GM18861 (cell line): ENCODE results near the gene ARF3.
"Not testable (repeated sequence)": the region's sequence is repeated elsewhere in the genome, so short reads cannot be mapped to it uniquely, and the experiment has no call there.

Experiments used
- ATAC-seq: cut with Tn5 transposase; IDR thresholded peaks from one replicate; pipeline ENCODE4 v1.9.1; 2021; ENCODE audit not compliant: unreplicated experiment

ARF3 gene

GRCh38 chr12:48932878-48933277, 24.4 kb downstream of the ARF3 start:
- ATAC-seq = no peak

DNA sequence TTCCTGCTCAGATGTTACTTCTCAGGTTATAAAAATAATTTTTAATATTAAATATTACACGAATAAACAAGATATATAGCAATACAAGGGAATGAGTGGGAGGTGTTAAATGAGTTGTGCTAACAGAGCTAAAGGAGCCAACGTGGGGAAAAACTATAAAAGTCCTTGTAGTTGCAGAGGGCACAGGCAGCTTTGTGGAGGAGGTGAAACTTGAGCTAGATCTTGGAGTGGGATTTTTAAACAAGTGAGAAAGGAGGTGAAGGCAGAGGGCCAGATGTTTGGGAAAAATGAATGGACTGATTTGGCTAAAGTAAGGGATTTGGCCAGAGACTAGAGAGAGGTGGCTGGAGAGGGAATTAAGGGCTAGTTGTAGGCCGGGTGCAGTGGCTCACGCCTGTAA, 26.8 kb downstream of the ARF3 start:
- no peak for ATAC-seq

- ATAC-seq = no peak
These were observed 27.7 kb downstream of the ARF3 start for GRCh38 chr12:48929551-48929950.

GRCh38 chr12:48927261-48927660, 30.0 kb downstream of the ARF3 start:
- no peak for ATAC-seq

GRCh38 chr12:48925304-48926011, 31.8 kb downstream of the ARF3 start, which contains the start of gene FKBP11:
Gene FKBP11, minus strand, starts transcription at chr12:48925492. Its CDS starts 64 bp downstream, at chr12:48925428.
- peak; percentile 52 for ATAC-seq

DNA sequence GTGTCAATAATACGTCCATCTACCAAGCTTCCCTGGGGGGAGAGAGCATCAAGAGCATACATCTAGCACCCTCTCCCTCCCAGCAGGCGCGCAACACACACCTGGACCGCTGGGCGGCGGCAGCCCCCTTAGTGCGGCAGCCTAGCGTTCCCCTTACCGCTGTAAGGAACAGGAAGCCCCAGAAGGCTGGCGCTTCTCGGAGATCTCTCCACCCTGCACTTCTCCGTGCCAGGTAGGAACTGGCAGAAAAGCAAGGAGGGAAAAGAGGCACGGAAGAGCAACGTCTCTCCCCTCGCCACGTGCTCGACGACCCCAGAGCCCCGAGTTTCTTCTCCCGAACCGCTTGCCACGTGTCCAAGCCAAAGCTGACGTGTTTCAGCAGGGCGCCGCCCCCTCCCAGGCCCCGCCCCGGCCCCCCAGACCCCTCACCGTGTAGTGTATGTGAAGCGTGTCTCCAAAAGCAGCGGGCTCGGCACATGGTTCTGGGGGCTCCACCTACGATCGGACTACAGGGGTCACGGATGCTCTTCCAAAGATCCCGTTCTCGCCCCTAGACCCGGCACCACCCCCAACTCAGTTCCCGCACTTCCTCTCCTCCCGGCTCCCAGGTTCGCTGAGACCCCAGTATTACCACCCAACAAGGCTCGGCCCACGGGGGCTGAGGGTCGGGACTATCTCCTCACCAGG, 32.5 kb downstream of the ARF3 start:
- ATAC-seq = peak; percentile 63

DNA sequence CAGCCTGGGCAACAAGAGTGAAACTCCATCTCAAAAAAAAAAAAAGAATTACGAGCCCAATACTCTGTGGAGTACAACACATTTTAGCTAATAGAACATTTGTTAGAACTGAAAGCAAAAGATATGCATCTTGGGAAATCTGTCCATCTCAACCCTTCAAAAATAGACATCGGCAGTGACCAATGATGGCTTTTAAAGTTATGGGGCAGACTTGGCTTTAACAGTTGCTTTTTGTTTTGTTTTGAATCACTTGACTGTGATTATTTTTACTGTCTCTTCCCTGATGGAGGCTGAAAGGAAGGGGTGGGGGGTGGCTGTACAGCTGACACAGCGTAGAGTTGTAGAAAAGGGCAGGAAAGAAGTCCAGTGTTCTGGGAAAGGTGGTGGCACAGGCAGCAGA, 34.2 kb downstream of the ARF3 start:
- ATAC-seq = no peak

DNA sequence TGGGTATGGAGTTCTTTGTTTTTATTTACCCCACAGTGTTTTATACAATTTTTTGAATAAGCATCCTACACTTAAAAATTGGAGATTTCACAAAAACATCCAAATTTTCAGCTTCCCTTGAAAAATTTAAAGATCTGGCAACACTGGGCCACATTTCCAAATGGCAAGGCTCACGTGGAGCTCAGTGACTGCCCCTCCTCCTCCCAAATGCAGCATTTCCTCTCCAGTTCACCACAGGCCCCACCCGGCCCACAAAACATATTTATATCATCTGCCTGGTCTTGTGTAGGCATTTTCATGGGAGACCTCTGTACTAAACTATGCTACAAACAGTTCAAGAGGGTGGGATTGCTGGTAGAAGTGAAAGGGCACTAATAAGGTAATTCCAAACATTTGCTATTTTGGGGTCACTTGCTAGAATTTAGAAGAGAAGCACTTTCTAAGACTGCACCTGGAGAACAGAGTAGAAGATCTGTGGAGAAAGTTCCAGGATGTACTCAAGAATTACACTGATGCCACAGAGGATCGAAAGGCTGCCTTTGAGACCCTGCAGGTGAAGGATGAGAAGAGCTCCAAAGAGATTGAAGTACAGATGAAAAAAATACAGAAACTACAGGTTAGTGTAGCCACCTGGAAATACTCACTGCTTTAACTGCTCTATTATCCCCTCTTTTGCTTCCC, 39.3 kb downstream of the ARF3 start:
- ATAC-seq = no peak

DNA sequence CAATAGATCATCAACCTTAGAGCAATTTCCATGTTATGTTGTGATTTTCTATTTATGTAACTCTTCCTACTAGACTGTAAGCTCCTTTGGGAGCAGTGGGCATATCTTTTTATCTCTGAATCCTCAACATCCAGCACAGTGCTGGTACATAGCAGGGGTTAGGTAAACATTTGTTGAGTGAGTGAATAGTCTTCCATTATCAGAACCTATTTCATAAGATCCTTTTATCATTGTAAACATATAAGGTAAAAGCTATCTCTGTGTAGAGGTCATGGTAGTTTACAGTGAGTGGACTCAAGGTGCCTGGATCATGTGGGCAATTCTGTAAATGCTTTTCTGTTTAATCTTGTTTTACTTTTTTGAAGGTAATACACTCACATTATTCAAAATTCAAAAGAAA, 47.1 kb downstream of the ARF3 start:
- ATAC-seq = no peak

DNA sequence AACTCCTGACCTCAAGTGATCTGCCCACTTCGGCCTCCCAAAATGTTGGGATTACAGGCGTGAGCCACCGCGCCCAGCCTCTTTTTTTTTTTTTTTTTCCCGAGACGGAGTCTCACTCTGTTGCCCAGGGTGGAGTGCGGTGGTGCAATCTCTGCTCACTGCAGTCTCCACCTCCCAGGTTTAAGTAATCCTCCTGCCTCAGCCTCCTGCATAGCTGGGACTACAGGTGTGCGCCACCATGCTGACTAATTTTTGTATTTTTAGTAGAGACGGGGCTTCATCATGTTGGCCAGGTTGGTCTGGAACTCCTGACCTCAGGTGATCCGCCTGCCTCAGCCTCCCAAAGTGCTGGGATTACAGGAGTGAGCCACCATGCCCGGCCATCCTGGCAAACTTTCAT, 47.6 kb downstream of the ARF3 start:
- not testable (repeated sequence) for ATAC-seq

- ATAC-seq = no peak
These were observed 50.0 kb downstream of the ARF3 start for GRCh38 chr12:48907245-48907644.

- ATAC-seq = peak; percentile 74
These were observed 53.3 kb downstream of the ARF3 start for GRCh38 chr12:48903982-48904411.

GRCh38 chr12:48903363-48903981, 53.8 kb downstream of the ARF3 start:
- no peak for ATAC-seq

DNA sequence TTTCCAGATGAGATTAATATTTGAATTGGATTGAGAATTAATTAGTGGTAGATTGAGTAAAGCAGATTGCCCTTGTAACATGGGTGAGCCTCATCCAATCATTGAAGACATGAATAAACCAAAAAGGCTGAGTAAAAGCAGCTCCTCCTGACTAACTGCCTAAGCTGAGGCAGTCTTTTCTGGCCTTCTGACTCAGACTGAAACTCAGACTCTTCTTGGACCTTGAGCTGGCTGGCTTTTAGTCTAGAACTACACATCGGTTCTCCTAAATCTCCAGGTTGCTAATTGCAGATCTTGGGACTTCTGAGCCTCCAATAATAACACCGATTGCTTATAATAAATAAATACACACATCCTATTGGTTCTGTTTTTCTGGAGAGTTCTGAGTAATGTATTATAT, 56.0 kb downstream of the ARF3 start:
- no peak for ATAC-seq

GRCh38 chr12:48899651-48900050, 57.6 kb downstream of the ARF3 start:
- ATAC-seq = no peak

DNA sequence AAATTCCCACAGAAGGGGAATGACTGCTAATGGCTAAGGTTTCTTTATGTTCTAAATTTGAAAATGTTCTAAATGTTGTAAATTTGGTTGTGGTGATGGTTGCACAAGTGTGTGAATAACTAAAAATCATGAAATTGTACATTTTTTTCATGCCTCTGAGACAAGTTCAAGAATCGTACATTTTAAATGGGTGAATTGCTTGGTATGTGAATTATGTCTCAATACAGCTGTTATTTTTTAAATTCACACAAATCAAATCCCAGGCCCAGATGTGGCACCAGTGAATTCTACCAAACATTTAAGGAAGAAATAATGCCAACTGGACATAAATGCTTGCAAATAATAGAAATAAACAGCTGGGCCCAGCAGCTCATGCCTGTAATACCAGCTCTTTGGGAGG, 63.0 kb downstream of the ARF3 start:
- ATAC-seq = no peak

GRCh38 chr12:48890657-48891418, 66.4 kb downstream of the ARF3 start:
- no peak for ATAC-seq

GRCh38 chr12:48889679-48890078, 67.6 kb downstream of the ARF3 start:
- ATAC-seq = no peak
